GM18907 (cell line): ENCODE data around the gene RXRA.

Experiments used
- ATAC-seq: cut with Tn5 transposase; IDR thresholded peaks from one replicate; pipeline ENCODE4 v1.9.1; 2021; ENCODE audit warnings: mild to moderate bottlenecking, moderate library complexity; ENCODE audit not compliant: unreplicated experiment

The RXRA gene

GRCh38 chr9:134349936-134350335 is 23.7 kb downstream of the RXRA start:
- no peak for ATAC-seq

GRCh38 chr9:134350416-134350994 is 24.2 kb downstream of the RXRA start:
- no peak for ATAC-seq

GRCh38 chr9:134351606-134352176 is 25.4 kb downstream of the RXRA start:
- ATAC-seq: no peak

GRCh38 chr9:134352247-134352933 is 26.1 kb downstream of the RXRA start:
- no peak for ATAC-seq

GRCh38 chr9:134353539-134353938 is 27.3 kb downstream of the RXRA start:
- ATAC-seq: no peak

- ATAC-seq: no peak
Observed at GRCh38 chr9:134355158-134355557, 28.9 kb downstream of the RXRA start.

GRCh38 chr9:134355561-134356279 is 29.5 kb downstream of the RXRA start:
- no peak for ATAC-seq

- ATAC-seq: no peak
Observed at GRCh38 chr9:134356496-134357470, 30.5 kb downstream of the RXRA start.

- no peak for ATAC-seq
Observed at GRCh38 chr9:134357631-134358025, 31.4 kb downstream of the RXRA start.

GRCh38 chr9:134358026-134358661 is 31.9 kb downstream of the RXRA start:
- ATAC-seq: no peak

GRCh38 chr9:134358662-134359319 is 32.5 kb downstream of the RXRA start:
- no peak for ATAC-seq

- no peak for ATAC-seq
Observed at GRCh38 chr9:134359493-134360179, 33.4 kb downstream of the RXRA start.

GRCh38 chr9:134360180-134360759 is 34.0 kb downstream of the RXRA start:
- no peak for ATAC-seq

GRCh38 chr9:134360897-134361296 is 34.6 kb downstream of the RXRA start:
- no peak for ATAC-seq

- ATAC-seq: no peak
Observed at GRCh38 chr9:134361426-134361825, 35.2 kb downstream of the RXRA start.

- ATAC-seq: no peak
Observed at GRCh38 chr9:134361843-134362414, 35.7 kb downstream of the RXRA start.

- ATAC-seq: no peak
Observed at GRCh38 chr9:134363450-134363849, 37.2 kb downstream of the RXRA start.

- no peak for ATAC-seq
Observed at GRCh38 chr9:134364391-134365114, 38.3 kb downstream of the RXRA start.
